Sigmoid colon (tissue), 7 donors: ENCODE results near the gene ZNF354B. TPM values are rescaled to one million over a fixed set of nuclear protein-coding genes. Genes with fewer than 3 reads are reported as not detected.
"Not testable (repeated sequence)": the region's sequence is repeated elsewhere in the genome, so short reads cannot be mapped to it uniquely, and the experiment has no call there.

Experiments used
- DNase-seq: peaks from one replicate; pipeline ENCODE4 v3.0.0-alpha.2; 2019
- H3K27ac ChIP-seq, 4 donors: fragments of 200-600 bp; sonication (generic); one replicate each; pipeline ENCODE4 v1.5.1; 2016 to 2019; ENCODE audit warnings: mild to moderate bottlenecking in 1 of 4
- H3K27me3 ChIP-seq, 3 donors: fragments of 200-600 bp; sonication (generic); one replicate each; pipeline ENCODE4 v1.5.1; 2019; ENCODE audit warnings: mild to moderate bottlenecking in 1 of 3
- H3K36me3 ChIP-seq, 4 donors: fragments of 200-600 bp; sonication (generic); one replicate each; pipeline ENCODE4 v1.5.1; 2016 to 2019
- H3K4me1 ChIP-seq, 4 donors: fragments of 200-600 bp; sonication (generic); one replicate each; pipeline ENCODE4 v1.5.1; 2017 to 2019
- H3K4me3 ChIP-seq, 4 donors: fragments of 200-600 bp; sonication (generic); one replicate each; pipeline ENCODE4 v1.5.1; 2017 to 2019; ENCODE audit warnings: mild to moderate bottlenecking in 2 of 4, moderate library complexity in 1 of 4
- H3K9me3 ChIP-seq, 4 donors: fragments of 200-600 bp in 3 of 4; sonication (generic) in 3 of 4; one replicate each; pipeline versions ENCODE4 v1.5.1 to v1.6.1; 2013 to 2019
- EP300 ChIP-seq, 4 donors: sonication (generic); formaldehyde crosslinking; IDR thresholded peaks; one replicate each; pipeline ENCODE4 v1.6.1; 2017; ENCODE audit warnings: antibody characterized with exemption in 4 of 4
- POLR2A ChIP-seq, 2 donors: fragments of 450-650 bp; IDR thresholded peaks; one replicate each; pipeline ENCODE4 v1.6.1; 2016; ENCODE audit warnings: antibody characterized with exemption in 2 of 2, mild to moderate bottlenecking in 2 of 2, moderate library complexity in 2 of 2
- POLR2AphosphoS5 ChIP-seq, 4 donors: sonication (generic); formaldehyde crosslinking; IDR thresholded peaks; one replicate each; pipeline ENCODE4 v1.6.1; 2017; ENCODE audit warnings: antibody characterized with exemption in 4 of 4
- WGBS, 2 donors: extraction: QIAGEN DNeasy Blood & Tissue Kit; methylation state at CpG; one replicate each; pipeline ENCODE4 v1.1.7; 2013; 5-methylcytosine and 5-hydroxymethylcytosine counted together
- intact Hi-C: fragments of 100-400 bp; cut with DNase I; formaldehyde crosslinking; loops from one replicate; pipeline ENCODE4 v1.15.1; 2023
- polyA plus RNA-seq, 3 donors: library from polyadenylated mRNA; stranded (reverse); fragments of 200-250 nt; gene quantifications; one replicate each; pipeline ENCODE4 v1.2.3, GENCODE V29; 2013
- total RNA-seq, 4 donors: library from RNA; depleted of rRNA; stranded (reverse); fragments of >200 nt; gene quantifications; one replicate each; pipeline ENCODE4 v1.1.0, GENCODE V29; 2016
- TF ChIP-seq, protein P1 (sequence below), 4 experiments: fragments of 450-650 bp in 3 of 4; fragments of 200-600 bp in 1 of 4; IDR thresholded peaks; one replicate each; pipeline ENCODE4 v1.5.1; 2016 to 2019; ENCODE audit warnings: antibody characterized with exemption in 4 of 4, mild to moderate bottlenecking in 3 of 4, moderate library complexity in 2 of 4
- donor health status: healthy with polysubstance abuse.
- donor health status: Bipolar disorder and iron deficiency.
- donor health status: healthy.

ZNF354B gene
- total and polyA plus RNA-seq, 7 donors, result 0.92 to 23.5 (median 13.3) TPM

DNA sequence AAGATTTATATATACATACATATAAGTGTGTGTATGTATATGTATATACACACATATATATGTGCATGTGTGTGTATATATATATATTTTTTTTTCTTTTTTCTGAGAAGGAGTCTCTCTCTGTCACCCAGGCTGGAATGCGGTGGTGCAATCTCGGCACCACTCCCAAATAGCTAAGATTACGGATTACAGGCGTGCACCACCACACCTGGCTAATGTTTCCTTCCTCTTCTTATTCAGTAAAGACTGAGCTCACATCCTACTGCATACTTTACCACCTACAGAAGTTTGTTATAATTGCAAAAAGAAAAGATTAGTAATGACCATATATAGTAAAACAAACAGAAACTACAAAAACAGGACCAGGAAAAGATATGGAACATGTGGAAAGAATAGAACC is 23.1 kb upstream of the ZNF354B start:
- no peak for TF ChIP-seq POLR2AphosphoS5 (IDR thresholded peaks at IDR 0.05)
- TF ChIP-seq EP300 (IDR thresholded peaks at IDR 0.05), result no peak
- TF ChIP-seq POLR2A (IDR thresholded peaks at IDR 0.05), result no peak
- TF ChIP-seq, protein P1, sequence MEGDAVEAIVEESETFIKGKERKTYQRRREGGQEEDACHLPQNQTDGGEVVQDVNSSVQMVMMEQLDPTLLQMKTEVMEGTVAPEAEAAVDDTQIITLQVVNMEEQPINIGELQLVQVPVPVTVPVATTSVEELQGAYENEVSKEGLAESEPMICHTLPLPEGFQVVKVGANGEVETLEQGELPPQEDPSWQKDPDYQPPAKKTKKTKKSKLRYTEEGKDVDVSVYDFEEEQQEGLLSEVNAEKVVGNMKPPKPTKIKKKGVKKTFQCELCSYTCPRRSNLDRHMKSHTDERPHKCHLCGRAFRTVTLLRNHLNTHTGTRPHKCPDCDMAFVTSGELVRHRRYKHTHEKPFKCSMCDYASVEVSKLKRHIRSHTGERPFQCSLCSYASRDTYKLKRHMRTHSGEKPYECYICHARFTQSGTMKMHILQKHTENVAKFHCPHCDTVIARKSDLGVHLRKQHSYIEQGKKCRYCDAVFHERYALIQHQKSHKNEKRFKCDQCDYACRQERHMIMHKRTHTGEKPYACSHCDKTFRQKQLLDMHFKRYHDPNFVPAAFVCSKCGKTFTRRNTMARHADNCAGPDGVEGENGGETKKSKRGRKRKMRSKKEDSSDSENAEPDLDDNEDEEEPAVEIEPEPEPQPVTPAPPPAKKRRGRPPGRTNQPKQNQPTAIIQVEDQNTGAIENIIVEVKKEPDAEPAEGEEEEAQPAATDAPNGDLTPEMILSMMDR (IDR thresholded peaks at IDR 0.05), result no peak
- intact Hi-C loops, result no loop called here
- Histone ChIP-seq H3K27ac (no peak overlapping the region), H3K4me3 (no peak overlapping the region), H3K36me3 (no peaks in the 10 kb centered on the region), H3K9me3 (no peaks in the 10 kb centered on the region), H3K4me1 (no peaks in the 10 kb centered on the region), H3K27me3 (peaks cover 0 to 3% (median 0%) of the 10 kb centered on the region in 3 donors)
- 40 to 71% methylated on average over 4 of the region's 4 CpGs for WGBS, 2 donors
- no peak for DNase-seq

DNA sequence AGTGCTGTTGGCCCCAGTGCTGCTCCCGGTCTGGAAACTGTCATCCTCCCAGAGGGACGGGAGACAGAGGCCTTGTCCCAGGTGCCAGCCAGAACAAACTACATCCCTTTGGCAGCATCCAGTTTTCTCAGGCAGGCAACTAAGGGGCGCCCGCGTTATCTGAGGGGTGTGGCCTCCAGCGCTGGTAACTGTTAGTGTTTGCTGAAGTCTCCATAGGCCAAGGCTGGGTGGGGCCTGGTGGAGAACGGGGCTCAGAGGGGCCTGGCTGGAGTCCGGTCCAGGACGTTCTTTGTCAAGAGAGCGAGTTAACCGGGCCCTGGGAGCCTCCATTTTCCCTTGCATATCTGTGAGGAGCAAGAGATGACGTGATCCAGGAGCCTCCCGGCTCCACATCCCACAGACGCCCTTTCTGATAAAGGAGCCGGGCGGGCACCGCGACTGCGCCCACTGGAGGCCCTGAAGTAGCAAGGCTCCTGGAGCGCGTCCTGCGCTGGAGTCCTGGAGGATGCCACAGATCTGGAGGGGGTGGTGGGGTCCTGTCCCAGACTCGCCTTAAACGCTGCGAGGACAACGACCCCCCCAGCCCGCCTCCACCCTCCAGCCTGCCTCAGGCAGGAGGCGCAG is 20.9 kb upstream of the ZNF354B start:
- H3K36me3 ChIP-seq, H3K4me1 ChIP-seq, DNase-seq, H3K9me3 ChIP-seq, H3K27ac ChIP-seq, intact Hi-C loops, H3K4me3 ChIP-seq, H3K27me3 ChIP-seq: not testable (repeated sequence)
- WGBS, 2 donors, result 56 to 59% methylated on average over 25 to 28 of the region's 28 CpGs

DNA sequence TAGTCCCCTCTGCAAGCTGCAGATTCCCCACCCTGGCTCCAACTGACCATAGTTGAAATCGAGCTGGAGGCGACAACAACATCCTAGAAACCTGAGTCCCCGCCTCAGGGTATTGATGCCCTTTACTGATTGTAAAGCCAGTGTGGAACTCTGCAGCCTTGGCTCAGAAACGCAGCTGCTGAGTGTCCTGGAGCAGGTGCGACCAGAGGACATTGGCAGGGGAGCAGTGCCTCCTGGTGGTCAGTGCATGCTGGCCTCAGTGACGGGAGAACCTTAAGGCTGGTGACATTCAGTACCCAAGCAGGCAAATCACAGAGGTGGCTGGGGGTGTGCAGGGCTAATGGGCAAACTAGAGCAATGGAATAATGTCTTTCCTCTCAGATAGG is 20.4 kb upstream of the ZNF354B start:
- H3K36me3 ChIP-seq, result no peaks in the 10 kb centered on the region
- peaks cover 0 to 3% (median 0%) of the 10 kb centered on the region in 3 donors for H3K27me3 ChIP-seq
- H3K4me3 ChIP-seq, result no peak overlapping the region
- intact Hi-C loops, result no loop called here
- WGBS, 2 donors, result 17 to 56% methylated on average over 6 of the region's 6 CpGs
- H3K4me1 ChIP-seq, result no peaks in the 10 kb centered on the region
- no peaks in the 10 kb centered on the region for H3K9me3 ChIP-seq
- no peak overlapping the region for H3K27ac ChIP-seq
- DNase-seq, result no peak
- no peak for TF ChIP-seq POLR2AphosphoS5 (IDR thresholded peaks at IDR 0.05)
- TF ChIP-seq EP300 (IDR thresholded peaks at IDR 0.05), result no peak
- TF ChIP-seq, protein P1 (IDR thresholded peaks at IDR 0.05), result peak in 3 of 4 experiments; percentile 25 to 51 (median 43)
- no peak for TF ChIP-seq POLR2A (IDR thresholded peaks at IDR 0.05)

DNA sequence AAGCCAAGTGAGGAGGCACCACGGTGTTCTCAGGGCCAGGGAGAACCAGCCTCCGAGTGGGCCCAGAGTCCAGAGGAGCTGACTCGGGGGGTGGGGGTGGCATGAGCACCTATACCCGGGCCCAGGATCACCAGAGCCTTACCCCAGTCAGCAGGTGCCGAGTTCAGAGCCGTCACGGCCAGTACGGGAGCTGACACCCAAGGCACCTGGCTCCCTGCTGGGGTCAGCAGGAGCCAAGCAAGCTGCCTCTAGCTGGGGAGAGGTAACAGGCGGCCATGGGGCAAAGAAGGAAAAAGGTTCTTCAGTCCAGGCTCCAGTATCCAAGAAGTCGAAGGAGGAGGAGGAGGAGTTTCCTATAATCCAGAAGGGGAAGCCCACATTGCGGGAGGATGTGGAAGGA is 19.4 kb upstream of the ZNF354B start:
- H3K4me3 ChIP-seq, DNase-seq, H3K27ac ChIP-seq, H3K4me1 ChIP-seq, intact Hi-C loops, H3K9me3 ChIP-seq, H3K27me3 ChIP-seq, H3K36me3 ChIP-seq: not testable (repeated sequence)
- 70 to 77% methylated on average over 11 of the region's 11 CpGs for WGBS, 2 donors

DNA sequence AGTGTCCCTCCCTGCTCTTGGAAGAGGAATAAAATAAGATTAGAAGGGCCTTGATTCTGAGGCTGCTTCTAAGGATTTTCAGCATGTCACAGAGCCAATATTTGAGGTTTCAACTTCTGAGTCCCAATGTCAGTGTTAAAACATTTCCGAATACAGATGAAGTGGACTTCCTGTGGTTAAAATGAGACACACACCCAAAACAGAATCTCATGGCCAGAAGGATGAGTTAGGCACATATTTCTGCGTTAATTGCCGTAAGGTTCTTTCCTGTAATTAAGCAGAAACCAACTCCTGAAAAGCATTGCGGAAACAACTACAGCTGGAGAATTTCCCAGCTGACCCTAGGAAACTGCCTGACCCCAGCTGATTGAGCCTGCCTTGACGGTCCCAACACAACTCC is 10.4 kb upstream of the ZNF354B start:
- Histone ChIP-seq H3K27ac (no peak overlapping the region), H3K4me3 (no peak overlapping the region), H3K27me3 (no peaks in the 10 kb centered on the region), H3K4me1 (peaks cover 0 to 7% (median 0%) of the 10 kb centered on the region in 4 donors), H3K9me3 (no peaks in the 10 kb centered on the region), H3K36me3 (no peaks in the 10 kb centered on the region)
- TF ChIP-seq POLR2A (IDR thresholded peaks at IDR 0.05), result no peak
- no peak for TF ChIP-seq EP300 (IDR thresholded peaks at IDR 0.05)
- TF ChIP-seq, protein P1 (IDR thresholded peaks at IDR 0.05), result no peak
- no peak for TF ChIP-seq POLR2AphosphoS5 (IDR thresholded peaks at IDR 0.05)
- no peak for DNase-seq
- intact Hi-C loops, result no loop called here
- whole genome bisulfite sequencing, 2 donors, result 85 to 87% methylated on average over 5 of the region's 5 CpGs

DNA sequence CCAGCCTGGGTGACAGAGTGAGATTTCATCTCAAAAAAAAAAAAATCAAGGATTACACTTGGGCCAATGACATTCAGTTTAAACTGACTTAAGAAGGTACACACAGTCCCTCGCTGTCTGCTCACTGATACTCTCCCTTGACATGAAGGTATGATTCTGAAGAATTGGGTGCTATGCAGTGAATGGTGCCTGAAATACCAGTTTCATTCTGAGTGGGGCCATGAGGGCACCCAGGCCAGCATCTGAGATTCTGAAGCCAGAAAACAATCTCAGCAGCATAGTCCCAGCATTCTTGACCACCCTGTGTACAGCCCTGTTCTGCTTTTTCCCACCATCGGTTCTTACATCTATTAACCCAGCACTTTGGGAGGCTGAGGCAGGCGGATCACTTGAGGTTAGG is 7.8 kb upstream of the ZNF354B start:
- H3K4me3 ChIP-seq, result no peak overlapping the region
- H3K9me3 ChIP-seq, result no peaks in the 10 kb centered on the region
- H3K27me3 ChIP-seq, result no peaks in the 10 kb centered on the region
- WGBS, 2 donors, result 88 to 93% methylated on average over 3 of the region's 3 CpGs
- no peak for DNase-seq
- intact Hi-C loops, result loop anchor here (10.0 kb wide), 1 partner anchor 173 kb away; the partner anchor contains the start of gene ZNF879
- H3K36me3 ChIP-seq, result no peaks in the 10 kb centered on the region
- TF ChIP-seq, protein P1 (IDR thresholded peaks at IDR 0.05), result no peak
- TF ChIP-seq POLR2AphosphoS5 (IDR thresholded peaks at IDR 0.05), result no peak
- H3K27ac ChIP-seq, result no peak overlapping the region
- H3K4me1 ChIP-seq, result no peaks in the 10 kb centered on the region
